HepG2 (cell line): ENCODE data around the gene JAZF1. TPM values are rescaled to one million over a fixed set of nuclear protein-coding genes. Genes with fewer than 3 reads are reported as not detected.

Source experiments
- ATAC-seq: fragments of 200-7000 bp; cut with Tn5 transposase; 3 replicates; pipeline ENCODE4 v1.9.1; 2020; ENCODE audit warnings: mild to moderate bottlenecking, moderate library complexity
- BruUV-seq: library from RNA; stranded (reverse); fragments of 400-500 nt; replicated peaks from 2 replicates; lab custom pipeline; 2021; lab: Mats Ljungman, UMichigan
- CTCF ChIA-PET: fragments of 300-600 bp; formaldehyde crosslinking; extraction: SDS; loops from one replicate; lab custom pipeline; 2021; ENCODE audit warnings: low total read pairs, inconsistent platforms, low intra/inter-chr PET ratio; lab: Yijun Ruan, JAX
- POLR2A ChIA-PET: fragments of 350-600 bp; sonication (Branson Sonifier 250); formaldehyde crosslinking; loops from one replicate; lab custom pipeline; 2020; ENCODE audit warnings: antibody characterized with exemption, inconsistent platforms; lab: Yijun Ruan, JAX
- DNase-seq: peaks from one replicate; pipeline ENCODE4 v3.0.0-alpha.2; 2015; ENCODE audit warnings: low spot score
- FAIRE-seq: peaks from 3 replicates; lab custom pipeline; 2011; peaks lifted over from hg19 to GRCh38; lab: Jason Lieb, UNC
- H2AFZ ChIP-seq: one replicate; pipeline ENCODE4 v1.6.1; 2011; ENCODE audit warnings: low read length, inconsistent platforms
- H3K27ac ChIP-seq: fragments of 300-600 bp; 3 replicates; pipeline ENCODE4 v1.8.0; 2011; ENCODE audit warnings: mixed run types, mild to moderate bottlenecking, mixed read lengths, low read length, inconsistent platforms; ENCODE audit not compliant: insufficient read depth; ENCODE audit errors: extremely low read length
- H3K27me3 ChIP-seq, 2 experiments: fragments of 200-600 bp in 1 of 2; 2 replicates in 1 of 2; 3 replicates in 1 of 2; pipeline versions ENCODE4 v1.6.0 to v1.8.0; 2011; ENCODE audit warnings: low read length in 2 of 2, mild to moderate bottlenecking in 2 of 2, moderate library complexity in 2 of 2, inconsistent platforms in 1 of 2; ENCODE audit not compliant: insufficient read depth in 2 of 2, control insufficient read depth in 1 of 2
- H3K36me3 ChIP-seq, 2 experiments: fragments of 200-600 bp in 1 of 2; replicated peaks in 1 of 2; 2 replicates in 1 of 2; 3 replicates in 1 of 2; pipeline versions ENCODE4 v1.5.1 to v1.8.0; 2011; ENCODE audit warnings: low read length in 2 of 2, inconsistent platforms in 1 of 2; ENCODE audit not compliant: insufficient read depth in 2 of 2, control insufficient read depth in 1 of 2
- H3K4me1 ChIP-seq: 2 replicates; pipeline ENCODE4 v1.5.1; 2012; ENCODE audit warnings: low read length, inconsistent platforms; ENCODE audit not compliant: insufficient read depth
- H3K4me2 ChIP-seq: 2 replicates; pipeline ENCODE4 v1.6.0; 2011; ENCODE audit warnings: low read depth, low read length, inconsistent platforms
- H3K4me3 ChIP-seq, 3 experiments: fragments of 200-600 bp in 1 of 3; sonication (generic), shearing (Covaris generic) in 1 of 3; replicated peaks in 1 of 3; 2 replicates each; pipeline ENCODE4 v1.5.1; 2011 to 2016; ENCODE audit warnings: low read length in 3 of 3, inconsistent platforms in 2 of 3, low read depth in 2 of 3, mild to moderate bottlenecking in 2 of 3, control low read depth in 1 of 3, mixed read lengths in 1 of 3; ENCODE audit not compliant: insufficient read depth in 1 of 3
- H3K79me2 ChIP-seq: one replicate; pipeline ENCODE4 v1.6.1; 2011; ENCODE audit warnings: low read length, inconsistent platforms; ENCODE audit not compliant: insufficient read depth
- H3K9ac ChIP-seq: 2 replicates; pipeline ENCODE4 v1.6.0; 2011; ENCODE audit warnings: mild to moderate bottlenecking, low read depth, low read length, inconsistent platforms; ENCODE audit not compliant: insufficient read depth
- H3K9me3 ChIP-seq: 2 replicates; pipeline ENCODE4 v1.5.1; 2012; ENCODE audit warnings: mild to moderate bottlenecking, low read length
- H4K20me1 ChIP-seq: 2 replicates; pipeline ENCODE4 v1.6.0; 2011; ENCODE audit warnings: inconsistent platforms, mild to moderate bottlenecking, low read length, moderate library complexity; ENCODE audit not compliant: insufficient read depth
- BHLHE40 ChIP-seq: IDR thresholded peaks from 2 replicates; pipeline ENCODE4 v1.6.1; 2011; ENCODE audit warnings: low read length, improper control_type of control experiment
- CAMTA2 ChIP-seq: sonication (generic); formaldehyde crosslinking; IDR thresholded peaks from 2 replicates; pipeline ENCODE4 v1.4.0; 2020; ENCODE audit warnings: mild to moderate bottlenecking, missing genetic modification reagents, borderline replicate concordance
- CHD2 ChIP-seq: IDR thresholded peaks from 2 replicates; pipeline ENCODE4 v1.6.1; 2011; ENCODE audit warnings: low read depth, low read length, improper control_type of control experiment
- ELK4 ChIP-seq: sonication (generic); formaldehyde crosslinking; IDR thresholded peaks from 2 replicates; pipeline ENCODE4 v1.9.0; 2021; ENCODE audit warnings: missing genetic modification reagents, borderline replicate concordance
- FIP1L1 ChIP-seq: fragments of 200-400 bp; formaldehyde crosslinking; IDR thresholded peaks from 2 replicates; pipeline ENCODE4 v1.6.1; 2018; ENCODE audit warnings: low read depth, mild to moderate bottlenecking, low read length, moderate library complexity, borderline replicate concordance; ENCODE audit not compliant: insufficient read depth
- FOXA1 ChIP-seq, 2 experiments: fragments of 450-650 bp in 1 of 2; sonication (generic) in 1 of 2; formaldehyde crosslinking in 1 of 2; IDR thresholded peaks; 2 replicates each; pipeline versions ENCODE4 v1.4.0 to v1.6.1; 2016 to 2020; ENCODE audit warnings: missing genetic modification reagents in 1 of 2
- FOXO1 ChIP-seq: sonication (generic); formaldehyde crosslinking; IDR thresholded peaks from 2 replicates; pipeline ENCODE4 v1.4.0; 2020; ENCODE audit warnings: missing genetic modification reagents
- HDAC1 ChIP-seq: sonication (generic); formaldehyde crosslinking; IDR thresholded peaks from 2 replicates; pipeline ENCODE4 v1.5.1; 2020; ENCODE audit warnings: mild to moderate bottlenecking, missing genetic modification reagents
- HMG20B ChIP-seq: conservative IDR thresholded peaks from 2 replicates; pipeline ENCODE4 v1.6.1; 2016; ENCODE audit warnings: missing genetic modification reagents, missing compliant biosample characterization
- ISX ChIP-seq: sonication (generic); formaldehyde crosslinking; conservative IDR thresholded peaks from 2 replicates; pipeline ENCODE4 v1.5.0; 2020; ENCODE audit warnings: missing genetic modification reagents
- NRL ChIP-seq: sonication (generic); formaldehyde crosslinking; IDR thresholded peaks from 2 replicates; pipeline ENCODE4 v1.5.0; 2020; ENCODE audit warnings: missing genetic modification reagents, mild to moderate bottlenecking, moderate library complexity, borderline replicate concordance
- THRA ChIP-seq: sonication (generic); formaldehyde crosslinking; IDR thresholded peaks from 2 replicates; pipeline ENCODE4 v1.4.0; 2020; ENCODE audit warnings: missing genetic modification reagents, borderline replicate concordance
- U2AF1 ChIP-seq: fragments of 200-400 bp; formaldehyde crosslinking; optimal IDR thresholded peaks from 2 replicates; pipeline ENCODE3; 2017; ENCODE audit warnings: mild to moderate bottlenecking, low read depth, low read length
- ZGPAT ChIP-seq: IDR thresholded peaks from 2 replicates; pipeline ENCODE4 v1.6.1; 2016; ENCODE audit warnings: mild to moderate bottlenecking
- ZNF101 ChIP-seq: sonication (generic); formaldehyde crosslinking; IDR thresholded peaks from 2 replicates; pipeline ENCODE4 v1.4.0; 2020; ENCODE audit warnings: mild to moderate bottlenecking, low read depth, missing genetic modification reagents, borderline replicate concordance
- ZNF224 ChIP-seq: sonication (generic); formaldehyde crosslinking; IDR thresholded peaks from 2 replicates; pipeline ENCODE4 v1.5.0; 2020; ENCODE audit warnings: mild to moderate bottlenecking, missing genetic modification reagents
- ZNF260 ChIP-seq: sonication (generic); formaldehyde crosslinking; IDR thresholded peaks from 2 replicates; pipeline ENCODE4 v1.4.0; 2020; ENCODE audit warnings: missing genetic modification reagents, low read depth, mild to moderate bottlenecking, borderline replicate concordance
- ZNF44 ChIP-seq: sonication (generic); formaldehyde crosslinking; IDR thresholded peaks from 2 replicates; pipeline ENCODE4 v1.5.1; 2020; ENCODE audit warnings: mild to moderate bottlenecking, missing genetic modification reagents
- ZNF460 ChIP-seq: sonication (generic); formaldehyde crosslinking; IDR thresholded peaks from 2 replicates; pipeline ENCODE4 v1.5.1; 2020; ENCODE audit warnings: missing genetic modification reagents, mild to moderate bottlenecking, borderline replicate concordance
- ZNF616 ChIP-seq: sonication (generic); formaldehyde crosslinking; IDR thresholded peaks from 2 replicates; pipeline ENCODE4 v1.5.0; 2020; ENCODE audit warnings: low read depth, mild to moderate bottlenecking, missing genetic modification reagents
- whole genome bisulfite sequencing: methylation state at CpG from one replicate; pipeline ENCODE4 v1.1.6; 2017; ENCODE audit warnings: low lambda C conversion rate; 5-methylcytosine and 5-hydroxymethylcytosine counted together
- in situ Hi-C: cut with HindIII; loops from 2 replicates; pipeline ENCODE4 v1.10.0; 2017; ENCODE audit warnings: low pct_unique_long_range_greater_than_20kb; ENCODE audit not compliant: extremely low pct_ligation_motif_present
- intact Hi-C: fragments of 100-400 bp; cut with micrococcal nuclease; formaldehyde crosslinking; loops from one replicate; pipeline ENCODE4 v1.10.0; 2022; ENCODE audit not compliant: unreplicated experiment
- polyA plus RNA-seq, 8 experiments: library from polyadenylated mRNA; depleted of rRNA in 3 of 8; stranded (reverse) in 7 of 8; unstranded in 1 of 8; fragments of >200 nt; fragmentation: Illumina TruSeq in 4 of 8; extraction: Trizol in 4 of 8; gene quantifications; 2 replicates each; pipeline versions ENCODE4 v1.2.1 to v1.2.3, GENCODE V29; 2011 to 2016; ENCODE audit warnings: low read depth in 4 of 8, missing spikeins in 1 of 8, mixed read lengths in 1 of 8; ENCODE audit not compliant: insufficient read depth in 1 of 8
- total RNA-seq, 5 experiments: library from RNA; depleted of rRNA; stranded (reverse); fragments of >200 nt; fragmentation: Illumina TruSeq; extraction: Trizol; gene quantifications; 2 replicates each; pipeline ENCODE4 v1.2.3, GENCODE V29; 2016; ENCODE audit warnings: low read depth in 1 of 5

JAZF1 gene
- total and polyA plus RNA-seq, 2 of the 13 experiments (the other 11 are each of a cell fraction or from before 2014, with no cell fraction given) = not detected

- ATAC-seq = no peak
- no peak overlapping the region for H3K9ac ChIP-seq
- no peak overlapping the region for H3K4me2 ChIP-seq
- in situ Hi-C loops = no loop called here
- H3K27ac ChIP-seq = no peak overlapping the region
- no peak for TF ChIP-seq FOXA1 (IDR thresholded peaks at IDR 0.05)
- no peak for TF ChIP-seq FOXA1 (CRISPR knock-in tag; IDR thresholded peaks at IDR 0.05)
- no peak for TF ChIP-seq ZNF101 (CRISPR knock-in tag)
- no peak for TF ChIP-seq NRL (CRISPR knock-in tag)
- TF ChIP-seq ISX (CRISPR knock-in tag) = no peak
- TF ChIP-seq ZGPAT = no peak
- TF ChIP-seq ZNF460 (CRISPR knock-in tag) = no peak
- no peak for TF ChIP-seq HDAC1 (CRISPR knock-in tag)
- TF ChIP-seq CAMTA2 (CRISPR knock-in tag) = no peak
- no peak for TF ChIP-seq FIP1L1
- no peak for TF ChIP-seq ZNF44
- TF ChIP-seq ELK4 (CRISPR knock-in tag) = no peak
- TF ChIP-seq BHLHE40 = no peak
- TF ChIP-seq ZNF616 (CRISPR knock-in tag) = no peak
- TF ChIP-seq U2AF1 = no peak
- no peak for TF ChIP-seq ZNF260 (CRISPR knock-in tag)
- no peak for TF ChIP-seq ZNF224
- no peak for TF ChIP-seq CHD2
- no peak for TF ChIP-seq FOXO1 (CRISPR knock-in tag)
- TF ChIP-seq THRA (CRISPR knock-in tag) = no peak
- no peak for TF ChIP-seq HMG20B (CRISPR knock-in tag)
- TF ChIP-seq, all 625 proteins: peak for 0
- intact Hi-C loops = no loop called here
- H3K4me1 ChIP-seq = no peaks in the 10 kb centered on the region
- FAIRE-seq (no peak), DNase-seq (no peak)
- BruUV-seq = no TSS peak
- POLR2A ChIA-PET = no interaction called here
- H3K79me2 ChIP-seq = no peaks in the 10 kb centered on the region
- H3K36me3 ChIP-seq = no peaks in the 10 kb centered on the region
- no peak overlapping the region for H2AFZ ChIP-seq
- CTCF ChIA-PET = no interaction called here
- no peaks in the 10 kb centered on the region for H3K9me3 ChIP-seq
- no peaks in the 10 kb centered on the region for H3K27me3 ChIP-seq
- H4K20me1 ChIP-seq = no peaks in the 10 kb centered on the region
- 0% methylated on average over 1 of the region's 1 CpG for WGBS
- H3K4me3 ChIP-seq = no peak overlapping the region
Measured at GRCh38 chr7:28006491-28006890, 174.1 kb downstream of the JAZF1 start.
